Stimulated activated CD4-positive, alpha-beta T cell treated with anti-CD3 and anti-CD28 coated beads, Interleukin-1b, Interleukin-23, amount 100 ng/mL, for 24 hours (primary cell): Measurements from ENCODE around the gene COL23A1.

Source experiments
- DNase-seq, 4 experiments: peaks; one replicate each; pipeline ENCODE4 v3.0.0-alpha.2; 2020; ENCODE audit warnings: low read depth in 4 of 4, low spot score in 1 of 4

The COL23A1 gene

DNA sequence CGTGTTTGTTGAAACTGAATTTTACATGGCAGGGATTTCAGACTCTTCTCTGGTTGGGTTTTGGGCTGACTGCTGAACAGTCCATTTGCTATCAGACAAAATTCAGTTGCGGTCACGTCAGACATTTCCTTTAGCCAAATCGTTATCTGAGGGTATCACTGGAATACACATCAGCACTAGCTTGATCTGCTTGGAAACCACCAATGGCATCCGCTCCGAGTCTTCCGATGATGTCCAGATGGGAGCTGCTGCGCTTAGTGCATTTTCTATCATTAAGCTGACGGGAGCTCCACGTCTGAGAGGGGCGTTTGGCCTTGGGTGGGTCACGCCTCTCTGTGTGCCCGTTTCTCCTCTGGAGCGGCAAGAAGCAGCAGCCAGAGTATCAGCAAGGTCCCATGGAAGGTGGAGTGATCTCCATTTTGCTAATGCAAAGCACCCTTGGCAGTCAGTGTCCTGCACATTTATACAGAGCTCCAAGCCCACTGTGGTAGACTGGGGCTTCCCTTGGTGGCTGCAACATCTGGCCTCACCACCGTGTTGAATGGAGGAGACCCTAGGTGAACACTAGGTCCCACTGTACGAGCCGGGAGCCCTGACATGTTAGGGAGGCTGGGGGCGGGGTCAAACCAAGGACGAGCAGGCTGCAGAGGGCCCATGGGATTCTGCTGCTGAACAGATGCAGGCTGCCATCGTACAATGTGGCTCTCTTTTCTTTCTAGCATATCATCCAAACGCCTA is 223.0 kb downstream of the COL23A1 start:
- no peak for DNase-seq

DNA sequence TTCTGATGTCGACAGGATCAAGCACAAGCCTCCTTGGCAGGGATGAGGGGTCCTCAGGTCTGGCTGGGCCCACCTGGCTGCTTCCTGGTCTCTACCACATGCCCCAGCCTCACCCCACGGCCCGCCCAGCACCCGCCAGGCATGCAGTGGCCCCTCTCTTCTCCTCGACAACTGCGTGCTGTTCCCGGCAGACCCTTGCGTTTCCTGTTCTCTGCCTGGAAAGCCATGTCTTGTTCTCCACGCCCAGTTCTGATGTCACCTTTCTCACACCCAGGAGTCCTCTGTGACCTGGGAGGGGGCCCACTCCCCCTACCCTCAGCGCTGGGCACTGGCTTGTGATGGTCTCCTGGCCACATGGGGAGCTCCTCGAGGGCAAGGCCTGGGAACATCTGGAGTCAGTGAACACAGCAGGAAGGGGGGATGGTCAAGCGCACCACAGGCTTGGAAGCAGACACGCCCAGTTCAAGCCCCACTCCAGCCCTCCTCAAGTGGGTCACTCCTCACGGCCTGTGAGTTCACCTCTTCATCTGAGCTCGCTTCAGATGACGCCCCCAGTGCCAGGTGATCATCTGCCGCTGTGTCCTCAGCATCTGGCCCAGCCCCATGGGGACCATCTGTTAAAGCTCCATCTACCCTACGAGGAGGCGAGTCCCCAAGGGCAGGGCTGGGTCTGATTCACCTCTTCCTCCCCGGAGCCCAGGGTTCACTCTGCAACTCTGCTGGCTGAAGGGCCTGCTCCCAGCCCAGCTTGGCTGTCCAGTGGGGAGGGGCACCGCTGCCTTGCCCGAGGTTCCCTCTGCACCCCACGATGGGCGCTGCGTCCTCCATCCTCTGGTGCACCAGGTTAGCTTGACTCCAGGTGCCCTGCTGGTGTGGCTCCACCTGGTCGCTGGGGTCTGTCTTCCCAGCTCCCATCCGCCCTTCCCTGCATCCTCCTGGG is 224.4 kb downstream of the COL23A1 start:
- DNase-seq: no peak

DNA sequence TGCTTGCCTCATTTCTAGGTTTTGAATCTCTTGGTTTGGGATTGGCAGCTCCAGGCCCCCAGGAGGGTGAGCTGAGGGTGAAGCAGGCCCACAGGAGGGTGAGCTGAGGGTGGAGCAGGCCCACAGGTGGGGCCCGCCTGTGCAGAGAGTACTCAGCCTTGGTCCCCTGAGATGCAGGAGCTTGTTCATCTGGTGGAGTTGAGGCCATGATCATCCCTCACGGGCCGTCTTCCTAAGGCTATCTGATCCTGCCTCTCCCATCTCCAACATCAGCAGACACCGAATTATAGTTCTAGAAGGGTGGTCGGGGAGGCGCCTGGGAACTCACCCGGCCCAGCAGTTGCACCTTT is 225.9 kb downstream of the COL23A1 start:
- no peak for DNase-seq

DNA sequence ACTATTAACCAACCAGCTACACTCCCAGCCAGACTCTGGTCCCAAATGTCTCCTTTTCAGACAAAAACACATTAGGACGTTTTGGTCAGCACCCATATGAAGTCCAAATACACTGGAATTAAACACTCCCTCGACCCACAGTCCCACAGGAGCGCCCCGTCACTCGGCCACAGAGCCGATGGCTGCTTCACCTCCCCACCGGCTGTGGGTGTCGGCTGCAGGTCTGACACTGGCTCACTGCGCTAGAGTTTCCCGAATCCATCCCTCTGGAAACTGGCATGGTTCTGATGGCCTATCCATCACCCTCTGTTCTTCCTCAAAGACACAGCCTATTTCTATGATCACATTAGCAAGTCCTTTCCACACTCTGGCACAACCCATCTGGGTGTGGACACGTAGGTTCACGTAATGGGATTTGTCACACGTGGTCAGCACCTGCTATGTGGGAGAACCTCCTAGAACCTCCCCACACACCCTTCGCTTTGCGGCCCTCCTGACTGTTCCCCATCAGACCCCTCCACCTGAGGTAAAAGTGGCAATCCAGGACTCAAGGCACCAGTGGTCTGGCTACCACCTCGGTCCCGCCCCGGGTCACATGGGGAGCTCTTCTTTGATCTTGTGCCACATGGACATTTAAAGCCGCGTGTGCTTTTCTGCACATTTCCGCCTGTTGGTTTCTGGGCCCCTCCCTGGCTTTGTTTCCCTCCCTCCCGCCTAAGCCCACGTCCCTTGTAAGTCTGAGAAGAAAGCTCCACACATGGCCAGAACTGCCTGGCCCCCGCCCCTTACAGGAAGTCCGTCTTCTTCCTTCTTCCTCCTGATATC is 226.5 kb downstream of the COL23A1 start:
- DNase-seq: no peak

DNA sequence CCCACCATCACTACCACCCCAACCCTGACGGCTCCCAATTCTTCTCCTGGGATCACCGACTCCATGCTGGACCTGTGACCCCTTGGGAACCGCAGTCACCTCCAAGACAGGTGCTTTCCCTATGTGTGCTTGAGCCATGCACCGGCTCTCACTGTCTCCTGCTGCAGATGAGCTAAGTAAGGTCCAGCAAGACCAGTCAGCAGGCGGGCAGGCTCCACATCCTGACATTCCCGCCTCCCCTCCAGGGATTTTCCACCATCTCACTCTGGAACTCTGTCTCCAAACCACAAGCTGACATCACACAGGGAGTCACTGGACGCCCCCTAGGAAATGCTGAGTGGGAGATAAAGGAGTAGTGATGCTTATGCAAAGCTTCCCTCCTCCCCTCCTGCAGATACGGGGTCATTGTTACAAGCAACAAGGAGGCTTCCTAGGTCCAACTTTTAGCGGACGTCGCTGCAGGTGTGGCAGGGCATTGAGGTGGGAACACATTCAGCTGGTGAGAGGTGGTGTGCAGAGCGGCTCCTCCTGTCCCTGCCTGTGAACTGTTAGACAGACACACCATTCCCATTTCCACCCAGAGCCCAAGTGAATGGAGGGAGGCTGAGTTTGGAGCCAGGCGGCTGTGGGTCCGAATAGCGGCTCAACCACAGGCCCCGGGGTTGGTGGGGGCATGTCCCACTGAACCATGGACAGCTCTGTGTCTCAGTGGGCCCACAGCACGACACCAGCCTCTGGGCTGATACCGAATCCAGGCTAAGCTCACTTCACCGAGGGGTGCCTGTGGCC is 228.3 kb downstream of the COL23A1 start:
- DNase-seq: no peak

DNA sequence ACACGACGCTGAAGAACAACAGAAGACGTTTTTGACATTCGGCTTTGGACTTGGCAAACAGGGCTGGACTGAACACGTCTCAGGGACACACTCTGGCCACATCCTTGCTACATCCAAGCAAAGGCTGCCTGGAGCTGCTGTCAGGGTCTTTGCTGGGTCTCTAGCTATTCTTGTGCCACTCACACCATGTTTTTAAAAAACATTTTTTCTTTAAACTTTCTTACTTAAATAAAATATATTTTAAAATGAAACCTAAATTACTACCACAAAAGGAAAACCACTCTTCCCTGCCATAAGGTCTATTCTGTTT is 229.3 kb downstream of the COL23A1 start:
- no peak for DNase-seq

DNA sequence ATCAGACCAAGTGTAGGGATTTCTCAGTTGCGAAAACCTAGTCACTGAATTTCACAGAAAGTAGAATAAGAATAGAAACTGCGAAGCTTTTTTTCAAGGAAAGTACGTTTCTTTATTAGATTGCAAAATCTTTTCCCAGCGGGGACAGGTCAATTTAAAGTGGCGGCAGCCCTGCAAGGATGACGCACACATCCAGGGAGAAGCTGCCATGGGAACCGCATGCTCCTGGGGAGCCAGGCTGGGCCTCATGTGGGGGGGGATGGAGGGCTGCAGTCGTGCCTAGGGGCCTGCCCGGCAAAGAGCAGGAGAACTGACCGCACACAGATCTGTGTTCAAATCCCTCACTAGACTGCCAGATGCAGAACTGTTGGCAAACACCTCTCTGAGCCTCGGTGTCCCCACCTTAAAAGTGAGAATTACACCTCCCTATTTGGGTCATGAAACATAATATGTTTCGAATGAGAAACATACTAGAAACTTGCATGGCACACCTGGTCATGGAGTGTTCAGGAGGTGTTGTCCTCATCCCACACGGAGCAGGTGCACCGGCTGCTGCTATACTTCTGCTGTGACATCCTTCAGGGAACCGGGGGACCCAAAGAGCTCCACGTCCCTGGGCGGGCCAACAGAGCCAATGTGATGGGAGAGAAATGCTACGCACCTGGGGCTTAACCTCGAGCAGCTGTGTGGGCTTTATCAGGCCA is 229.8 kb downstream of the COL23A1 start:
- no peak for DNase-seq

DNA sequence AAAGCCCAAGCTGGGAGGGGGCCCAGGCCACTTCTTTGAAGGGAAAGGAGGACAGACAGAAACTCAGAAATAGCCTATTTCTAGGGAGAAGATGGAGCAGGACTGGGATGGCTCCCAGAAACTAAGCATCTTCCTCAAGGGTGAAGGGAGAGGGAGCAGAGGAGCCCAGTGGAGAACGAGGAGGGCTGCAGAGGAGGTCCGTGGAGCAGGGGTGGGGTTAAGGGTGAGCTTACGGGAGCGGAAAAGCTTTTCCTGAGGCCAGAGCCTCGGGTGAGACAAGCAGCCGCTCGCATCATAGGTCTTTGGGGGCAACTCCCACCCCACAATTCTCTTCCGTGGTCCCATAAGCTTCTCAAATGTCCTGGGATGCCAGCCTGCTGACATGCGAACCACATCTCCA is 230.5 kb downstream of the COL23A1 start:
- no peak for DNase-seq

DNA sequence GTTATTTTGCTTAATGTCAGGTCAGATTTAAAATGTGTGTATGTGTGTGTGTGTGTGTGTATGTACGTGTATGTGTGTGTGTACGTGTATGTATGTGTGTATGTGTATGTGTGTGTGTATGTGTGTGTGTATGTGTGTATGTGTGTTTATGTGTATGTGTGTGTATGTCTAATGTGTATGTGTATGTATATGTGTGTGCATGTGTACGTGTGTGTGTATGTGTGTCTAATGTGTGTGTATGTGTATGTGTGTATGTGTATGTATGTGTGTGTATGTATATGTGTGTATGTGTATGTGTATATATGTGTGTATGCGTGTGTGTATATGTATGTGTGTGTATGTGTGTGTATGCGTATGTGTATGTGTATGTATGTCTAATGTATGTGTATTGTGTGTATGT is 232.5 kb downstream of the COL23A1 start:
- DNase-seq: no peak

DNA sequence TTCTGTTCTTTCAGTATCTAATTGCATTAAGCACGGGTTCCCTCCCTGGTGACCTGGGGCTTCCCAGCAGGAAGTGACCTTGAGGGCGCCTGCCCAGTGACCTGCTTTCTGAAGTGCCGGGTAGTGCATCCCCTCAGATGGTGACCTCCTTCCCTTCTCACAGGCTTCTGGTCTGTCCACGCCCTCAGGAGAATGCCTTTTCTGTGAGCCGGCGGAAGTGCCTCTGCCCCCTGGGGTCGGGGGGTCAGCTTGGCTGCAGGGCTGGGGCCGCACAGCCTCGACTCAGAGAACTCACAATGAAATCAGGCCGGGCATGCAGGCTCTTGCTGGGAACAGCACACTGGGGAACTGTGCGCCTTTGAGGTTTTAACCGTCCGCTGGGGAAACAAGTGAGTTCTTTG is 233.1 kb downstream of the COL23A1 start:
- no peak for DNase-seq

DNA sequence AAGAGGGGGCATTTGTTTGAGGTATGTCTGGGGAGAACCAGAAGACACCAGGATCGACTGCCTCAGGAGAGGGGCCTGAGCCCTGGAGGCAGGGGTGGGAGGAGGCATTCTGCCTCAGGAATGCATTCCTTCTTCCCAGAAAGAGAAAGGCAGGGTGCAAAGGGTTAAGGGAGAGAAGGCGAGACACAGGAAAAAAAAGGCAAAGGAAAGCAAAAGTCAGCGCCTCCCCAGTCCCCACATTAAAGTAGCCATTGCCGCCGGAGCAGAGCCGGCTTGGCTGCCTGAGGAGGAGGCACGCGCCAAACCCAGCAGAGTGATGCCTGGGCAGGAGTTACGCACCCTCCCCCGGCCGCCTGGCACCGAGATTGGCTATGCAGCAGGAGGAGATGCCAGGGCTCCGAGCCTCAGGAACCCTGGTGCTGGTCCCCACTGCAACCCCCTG is 233.7 kb downstream of the COL23A1 start:
- DNase-seq: no peak

DNA sequence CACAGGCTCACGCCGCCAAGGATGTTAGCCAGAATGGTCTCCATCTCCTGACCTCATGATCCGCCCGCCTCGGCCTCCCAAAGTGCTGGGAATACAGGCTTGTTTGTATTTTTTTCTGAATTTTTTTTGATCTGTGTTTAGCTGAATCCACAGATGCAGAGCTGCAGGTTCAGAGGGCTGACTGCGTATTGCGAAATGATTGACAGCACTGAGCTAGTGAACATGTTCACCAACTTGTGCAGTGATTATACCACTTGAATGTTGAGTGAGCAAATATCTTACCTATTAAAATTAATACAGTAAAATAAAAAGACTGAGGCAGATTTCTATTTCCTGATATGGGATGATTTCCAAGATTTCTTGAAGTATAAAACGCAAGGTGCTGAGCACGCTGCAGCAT is 234.5 kb downstream of the COL23A1 start:
- no peak for DNase-seq

DNA sequence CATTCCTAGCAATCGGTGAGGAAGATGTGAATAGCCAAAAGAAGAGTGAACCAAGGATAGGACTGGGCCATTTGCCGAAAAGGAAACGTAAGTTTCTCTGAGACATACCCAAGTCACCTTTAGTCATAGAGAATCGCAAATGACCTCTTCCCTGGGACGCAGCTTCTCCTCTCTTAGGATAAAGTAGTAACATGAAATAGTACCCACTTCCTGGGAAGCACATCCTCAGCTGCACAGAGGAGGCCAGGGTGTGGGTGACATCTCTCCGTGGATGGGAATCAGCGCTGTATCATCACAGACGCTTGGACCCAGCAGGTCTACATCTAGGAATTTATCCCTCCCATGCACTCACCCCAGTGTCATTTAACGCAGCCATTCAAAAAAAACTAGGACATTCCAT is 236.7 kb downstream of the COL23A1 start:
- no peak for DNase-seq

DNA sequence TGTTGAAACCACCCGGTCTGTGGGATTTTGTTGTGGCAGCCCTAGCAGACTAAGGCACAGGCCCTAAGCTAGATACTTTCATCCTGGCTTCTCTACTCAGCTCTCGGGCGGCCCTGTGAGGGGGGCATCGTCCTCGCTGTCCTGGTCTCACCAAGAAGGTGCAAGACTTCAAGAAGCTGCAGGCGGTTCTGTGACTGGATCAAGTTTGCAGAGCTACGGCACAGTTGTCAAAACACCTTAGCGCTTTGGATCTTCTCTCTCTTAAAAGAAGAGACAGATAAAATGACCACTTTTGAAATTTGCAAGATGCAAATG is 238.2 kb downstream of the COL23A1 start:
- DNase-seq: no peak

DNA sequence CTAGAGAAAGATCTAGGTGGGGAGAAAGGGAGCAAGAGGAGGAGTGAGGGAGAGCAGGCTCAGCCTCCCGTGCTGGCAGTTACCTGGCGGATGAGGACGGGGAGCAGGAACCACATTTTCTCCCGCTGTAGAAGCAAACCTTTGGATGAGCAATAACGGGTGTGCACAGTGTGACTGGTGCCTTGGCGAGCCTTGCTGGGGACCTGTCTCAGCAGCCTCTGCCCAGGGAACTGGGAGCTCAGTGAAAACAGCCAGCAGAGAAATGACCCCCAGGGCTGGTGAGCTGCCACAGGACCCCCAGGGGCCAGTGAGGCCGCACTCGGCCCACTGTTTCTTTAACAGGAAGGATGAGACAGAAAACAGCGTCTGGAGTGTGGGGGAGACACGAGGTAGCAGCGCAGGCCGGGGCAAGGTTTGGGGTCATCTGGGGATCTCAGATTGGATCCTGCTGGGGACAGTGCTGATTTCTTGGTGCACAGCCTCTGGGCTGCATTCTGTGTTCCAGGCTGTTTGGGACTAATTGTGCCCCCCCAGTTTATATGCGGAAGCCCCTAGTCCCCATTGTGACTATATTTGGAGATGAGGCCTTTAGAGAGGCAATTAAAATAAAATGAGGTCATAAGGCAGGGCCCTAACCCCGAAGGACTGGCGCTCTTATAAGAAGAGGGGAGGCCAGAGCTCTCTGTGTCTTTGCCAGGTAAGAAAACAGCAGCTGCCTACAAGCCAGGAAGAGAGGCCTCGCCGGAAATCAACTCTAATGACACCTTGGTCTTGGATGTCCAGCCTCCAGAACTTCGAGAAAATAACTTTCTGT is 238.8 kb downstream of the COL23A1 start:
- no peak for DNase-seq

DNA sequence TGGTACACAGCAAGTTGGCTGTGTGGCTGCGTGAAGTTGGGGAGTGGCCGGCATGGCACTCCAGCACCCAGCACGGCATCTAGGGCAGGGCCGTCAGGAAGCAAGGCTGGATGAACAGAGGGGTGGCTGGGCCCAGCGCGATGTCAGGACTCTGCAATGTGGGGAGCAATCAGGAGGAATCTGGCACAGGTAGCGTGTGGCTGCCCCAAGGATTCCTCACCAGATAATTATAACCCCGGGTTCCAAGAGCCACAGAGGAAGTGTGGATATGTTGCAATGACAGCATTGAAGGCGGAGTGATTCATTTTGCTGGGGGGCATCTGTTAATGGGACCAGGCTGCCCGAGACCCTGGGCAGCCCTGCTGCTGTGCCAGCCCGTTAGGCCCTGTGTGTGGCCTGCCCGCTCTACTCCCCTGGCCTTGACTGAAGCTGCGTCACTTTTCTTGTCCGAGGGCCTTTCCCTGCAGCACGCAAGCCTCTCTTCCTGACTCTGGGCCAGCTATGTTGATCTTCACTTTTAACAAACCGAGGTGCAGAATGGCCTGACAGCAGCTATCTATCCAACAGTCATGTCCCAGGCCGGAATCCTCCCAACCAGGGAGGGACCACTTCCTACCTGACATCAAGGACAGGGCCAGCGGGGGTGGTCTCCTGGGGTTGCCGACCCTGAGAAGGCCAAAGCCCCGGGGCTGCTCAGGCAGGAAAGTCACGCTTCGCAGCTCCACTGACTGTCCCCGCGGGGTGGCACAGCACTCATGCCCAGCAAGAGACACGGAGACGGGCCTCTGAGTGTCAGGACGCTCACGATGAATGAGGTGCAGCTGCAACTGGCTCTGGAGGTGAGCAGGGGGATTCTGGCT is 239.6 kb downstream of the COL23A1 start:
- DNase-seq: no peak

DNA sequence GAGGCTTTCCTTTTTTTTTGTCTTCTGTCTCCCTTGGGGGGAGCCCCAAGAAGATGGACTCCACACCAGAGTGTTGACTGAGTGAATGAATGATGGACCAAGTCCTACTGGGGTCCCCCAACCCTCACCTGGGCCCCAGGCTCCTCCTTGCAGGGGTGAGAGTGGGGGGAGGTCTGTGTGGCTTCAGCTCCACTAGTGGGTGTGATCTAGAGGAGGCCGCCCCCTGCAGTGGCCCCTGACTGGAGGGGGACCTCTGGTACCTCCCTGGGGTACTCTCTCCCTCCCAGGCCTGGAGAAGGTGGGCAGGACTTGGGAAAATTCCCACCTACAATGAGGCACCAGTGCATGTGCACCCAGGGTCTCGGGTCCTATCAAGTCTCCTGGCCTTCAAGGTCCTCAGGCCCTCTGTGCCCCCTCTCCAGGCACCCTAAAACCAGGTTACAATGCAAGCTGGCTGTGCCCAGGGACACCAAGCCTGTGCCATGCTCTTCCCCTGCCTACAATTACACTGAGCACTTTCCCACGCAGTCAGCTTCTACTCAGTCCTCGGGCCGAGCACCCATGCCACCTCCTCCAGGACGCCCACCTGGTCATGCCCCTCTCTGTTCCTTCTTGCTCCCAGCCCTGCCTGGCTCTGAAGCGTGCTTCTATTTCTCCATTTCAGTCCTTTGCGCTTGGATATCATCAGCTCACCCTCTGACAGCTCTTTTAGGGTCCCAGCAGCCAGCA is 240.4 kb downstream of the COL23A1 start:
- DNase-seq: no peak

DNA sequence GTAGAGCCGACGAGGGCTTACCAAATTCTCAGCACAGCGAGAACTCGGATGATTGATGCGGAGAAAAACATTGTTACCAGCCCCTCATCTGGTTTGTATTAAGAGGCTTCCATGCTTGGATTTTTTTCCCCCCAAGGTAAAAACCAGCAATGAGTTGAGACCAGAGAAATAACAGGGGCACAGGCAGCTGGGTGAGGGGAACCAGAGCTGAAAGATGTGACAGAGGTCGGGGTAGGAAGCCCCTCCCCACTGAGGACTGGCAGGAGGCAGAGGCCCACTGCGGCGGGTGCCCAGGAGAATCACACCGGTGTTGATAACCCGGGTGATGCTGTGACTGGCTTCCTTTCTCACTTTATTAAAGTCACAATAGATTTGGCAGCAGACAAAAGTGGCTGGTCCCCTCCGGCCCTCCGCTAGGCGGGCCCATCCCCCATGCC is 241.1 kb downstream of the COL23A1 start:
- DNase-seq: no peak
